K562 (cell line): ENCODE results near the gene ARHGEF17.
A peak's percentile ranks its signal among the peaks of the same experiment; 100 is the strongest.

ENCODE experiments used
- ADNP ChIP-seq: fragments of 200-800 bp; sonication (Bioruptor generic); IDR thresholded peaks from 2 replicates; pipeline ENCODE4 v1.6.1; 2016; ENCODE audit warnings: missing genetic modification characterization, missing compliant biosample characterization
- HMG20A ChIP-seq: fragments of 450-650 bp; formaldehyde crosslinking; conservative IDR thresholded peaks from 2 replicates; pipeline ENCODE4 v1.4.0; 2020; ENCODE audit warnings: mild to moderate bottlenecking, mixed read lengths
- MED1 ChIP-seq: sonication (generic); formaldehyde crosslinking; IDR thresholded peaks from 2 replicates; pipeline ENCODE4 v1.8.1; 2023; ENCODE audit warnings: missing genetic modification reagents, borderline replicate concordance
- POLR2AphosphoS5 ChIP-seq: IDR thresholded peaks from 2 replicates; pipeline ENCODE4 v1.6.1; 2011; ENCODE audit warnings: mild to moderate bottlenecking, low read depth, low read length, moderate library complexity; ENCODE audit not compliant: control insufficient read depth, insufficient read depth
- SMARCA5 ChIP-seq: fragments of 450-650 bp; IDR thresholded peaks from 2 replicates; pipeline ENCODE4 v1.6.1; 2016
- SOX6 ChIP-seq: fragments of 450-650 bp; IDR thresholded peaks from 2 replicates; pipeline ENCODE4 v1.6.1; 2014; ENCODE audit warnings: mild to moderate bottlenecking

DNA sequence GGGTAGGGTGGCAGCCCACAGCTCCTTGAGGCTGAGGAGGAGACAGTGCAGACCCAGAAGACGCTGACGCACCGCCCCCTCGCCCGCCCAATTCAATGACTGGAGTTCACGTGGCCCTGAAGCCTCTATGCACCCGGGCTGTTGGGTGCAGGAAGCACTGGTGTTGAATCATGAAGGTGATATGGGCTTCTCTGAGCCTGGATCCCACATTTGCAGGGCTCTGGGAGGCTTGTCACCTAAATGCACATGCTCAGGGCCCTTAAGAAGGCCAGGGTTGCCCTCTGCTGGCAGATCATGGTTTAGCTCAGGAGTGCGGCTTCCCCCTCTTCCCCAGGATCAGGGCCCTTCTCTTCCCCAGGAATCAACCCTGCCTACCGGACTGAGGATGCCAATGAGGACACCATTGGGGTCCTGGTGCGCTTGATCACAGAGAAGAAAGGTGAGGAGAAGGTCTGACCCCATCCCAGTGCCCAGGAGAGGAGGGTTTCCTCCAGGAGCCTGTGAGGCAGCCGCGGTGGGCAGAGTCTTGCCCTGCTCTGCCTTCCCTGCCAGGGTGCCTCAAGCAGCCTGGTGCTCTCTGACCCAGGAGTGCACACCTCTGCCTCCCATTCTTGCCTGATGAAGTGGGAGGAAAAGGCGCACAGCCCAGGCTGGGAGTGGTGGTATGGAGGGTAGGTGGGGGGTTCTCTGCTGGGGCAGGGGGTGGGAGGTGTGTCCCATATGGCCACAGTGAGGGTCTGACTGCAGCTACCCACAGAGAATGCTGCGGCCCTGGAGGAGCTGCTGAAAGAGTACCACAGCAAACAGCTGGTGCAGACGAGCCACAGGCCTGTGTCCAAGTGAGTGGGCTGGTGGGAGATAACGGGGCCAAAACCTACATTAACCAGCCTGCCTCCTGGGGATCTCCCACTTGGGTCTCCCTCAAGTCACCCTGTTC is 85.7 kb downstream of the ARHGEF17 start:
- peak; percentile 25; the same call in 1 of the 2 replicates for TF ChIP-seq SOX6
- TF ChIP-seq ADNP (tag), result no peak
- TF ChIP-seq SMARCA5, result no peak
- TF ChIP-seq HMG20A (CRISPR knock-in tag), result no peak
- no peak for TF ChIP-seq POLR2AphosphoS5
- TF ChIP-seq MED1 (CRISPR knock-in tag), result no peak
